Epidermal melanocyte (primary cell): ENCODE measurements around the gene FKBP7.
"Not testable (repeated sequence)": the region's sequence is repeated elsewhere in the genome, so short reads cannot be mapped to it uniquely, and the experiment has no call there.

Experiments used
- DNase-seq: peaks from one replicate; pipeline ENCODE4 v3.0.0; 2011; ENCODE audit warnings: low spot score; ENCODE audit not compliant: insufficient read length

The FKBP7 gene

DNA sequence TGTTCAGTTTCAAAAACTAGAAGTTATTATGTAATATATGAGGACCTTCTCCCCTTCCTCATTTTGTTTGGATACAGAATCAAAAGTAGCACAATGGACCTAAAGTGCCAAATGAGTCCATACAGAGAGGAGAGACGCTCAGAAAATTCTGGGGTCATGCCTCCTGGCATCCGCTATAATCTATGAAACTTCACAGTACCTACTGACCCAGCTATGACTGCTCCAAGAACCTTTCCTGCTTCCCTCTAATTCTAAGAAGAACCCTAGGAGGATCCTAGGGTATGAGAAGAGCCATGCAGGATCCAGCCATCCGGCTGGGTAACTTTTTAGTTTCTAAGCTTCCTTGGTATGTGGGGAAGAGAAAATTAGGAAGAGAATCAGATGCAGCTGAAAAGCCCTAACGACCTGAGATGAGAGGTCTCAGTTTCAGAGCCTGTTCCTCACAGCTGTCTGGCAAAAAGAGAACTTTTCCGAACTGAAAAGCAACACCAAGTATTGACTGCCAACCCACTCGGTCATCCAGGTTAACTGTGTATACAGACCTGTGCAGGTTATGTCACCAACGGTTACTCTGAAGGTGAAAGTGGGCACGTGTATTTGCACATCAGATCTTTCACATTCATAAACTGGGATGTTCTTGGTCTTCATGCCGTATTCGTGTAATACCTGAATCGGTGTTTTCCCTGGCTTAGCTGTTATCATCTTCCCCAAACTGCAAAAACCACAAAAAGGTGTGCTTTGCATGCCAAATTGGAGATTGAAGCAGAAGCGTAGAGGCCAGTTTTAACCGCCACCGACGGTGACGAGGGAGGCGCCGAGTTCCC lies 28.5 kb downstream of the FKBP7 start:
- DNase-seq, result no peak

DNA sequence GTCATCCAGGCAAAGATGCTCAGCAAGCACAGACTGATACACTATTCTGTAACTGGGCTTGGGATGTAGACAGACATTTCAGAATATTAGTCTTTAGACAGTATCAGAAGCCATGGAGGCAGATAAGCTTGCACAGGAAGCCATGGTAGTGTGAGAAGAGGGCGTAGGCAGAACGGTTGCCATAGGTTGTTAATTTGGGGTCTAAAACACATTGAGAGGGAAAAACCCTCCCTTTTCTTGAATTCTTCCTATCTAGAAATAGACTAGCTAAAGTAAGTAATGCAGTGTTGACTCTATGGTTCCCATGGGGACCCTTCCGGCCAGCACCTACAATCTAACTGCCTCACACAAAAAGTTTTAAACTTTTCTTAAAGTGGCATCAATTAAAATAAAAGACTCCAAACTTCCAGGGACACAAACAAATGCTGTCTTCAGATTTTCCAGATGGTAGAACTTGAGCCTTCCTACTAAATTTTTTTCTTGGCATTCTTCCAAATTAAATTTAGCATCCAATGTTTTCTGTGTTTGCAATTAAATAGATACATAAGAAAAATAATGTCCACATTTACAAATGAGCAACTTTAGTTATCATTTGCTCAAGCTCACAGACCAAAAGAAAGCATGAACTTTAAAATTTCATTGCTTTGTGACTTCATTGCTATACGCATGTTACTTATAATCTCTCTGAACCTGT lies 29.3 kb downstream of the FKBP7 start:
- no peak for DNase-seq

- no peak for DNase-seq
Observed at GRCh38 chr2:178441426-178441825, 37.0 kb downstream of the FKBP7 start.

- no peak for DNase-seq
Observed at GRCh38 chr2:178436662-178437061, 41.7 kb downstream of the FKBP7 start.

DNA sequence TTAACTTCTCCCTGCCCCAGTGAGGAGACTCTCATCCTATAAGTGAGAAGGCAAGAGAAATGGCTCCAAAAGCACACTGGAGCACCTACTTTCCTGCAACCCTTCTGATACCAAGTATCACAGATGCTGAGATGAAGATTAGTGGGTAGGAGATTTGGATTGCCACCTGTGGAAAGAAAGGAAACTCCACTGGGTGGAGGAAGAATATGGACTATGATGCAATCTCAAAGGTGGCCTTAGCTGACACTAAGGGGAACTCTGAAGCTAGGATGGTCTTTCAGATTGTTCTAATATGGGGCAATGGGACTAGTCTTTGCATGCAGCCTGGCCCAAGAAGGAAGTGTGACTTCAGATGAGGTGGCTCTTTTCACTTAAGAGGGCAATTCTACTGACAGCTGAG lies 49.1 kb downstream of the FKBP7 start:
- DNase-seq, result no peak

DNA sequence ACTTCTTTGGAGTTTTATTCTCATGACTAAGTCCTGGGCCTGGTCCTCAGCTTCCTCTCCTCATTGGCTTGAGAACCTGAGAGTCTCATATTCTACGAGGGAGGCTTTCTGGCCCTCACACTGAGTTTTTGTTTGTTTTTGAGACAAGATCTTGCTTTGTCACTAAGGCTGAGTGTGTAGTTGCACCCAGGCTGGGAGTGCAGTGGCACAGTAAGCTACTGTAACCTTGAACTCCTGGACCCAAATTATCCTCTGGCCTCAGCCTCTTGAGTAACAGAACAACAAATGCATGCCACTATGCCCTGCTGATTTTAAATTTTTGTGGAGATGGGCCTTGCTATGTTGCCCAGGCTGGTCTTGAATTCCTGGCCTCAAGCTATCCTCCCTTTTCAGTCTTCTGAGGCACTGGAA lies 50.0 kb downstream of the FKBP7 start:
- DNase-seq, result no peak

DNA sequence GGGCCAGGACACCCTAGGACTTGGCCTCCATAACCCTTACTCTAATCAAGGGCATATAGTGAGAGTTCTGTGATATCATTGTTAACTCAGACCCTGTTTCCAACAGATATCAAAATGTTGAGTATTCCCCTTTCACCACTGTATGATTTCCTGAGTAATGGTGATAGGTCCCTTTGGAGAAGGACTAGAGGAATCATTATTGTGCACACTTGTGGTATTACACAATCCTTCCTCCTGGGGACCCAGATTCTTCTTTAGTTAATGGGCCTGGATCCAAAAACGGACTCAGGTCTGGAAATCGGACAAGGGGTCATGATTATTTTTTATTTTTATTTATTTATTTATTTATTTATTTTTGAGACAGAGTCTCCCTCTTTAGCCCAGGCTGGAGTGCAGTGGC lies 50.9 kb downstream of the FKBP7 start:
- no peak for DNase-seq

- no peak for DNase-seq
Observed at GRCh38 chr2:178426388-178426787, 52.0 kb downstream of the FKBP7 start.

DNA sequence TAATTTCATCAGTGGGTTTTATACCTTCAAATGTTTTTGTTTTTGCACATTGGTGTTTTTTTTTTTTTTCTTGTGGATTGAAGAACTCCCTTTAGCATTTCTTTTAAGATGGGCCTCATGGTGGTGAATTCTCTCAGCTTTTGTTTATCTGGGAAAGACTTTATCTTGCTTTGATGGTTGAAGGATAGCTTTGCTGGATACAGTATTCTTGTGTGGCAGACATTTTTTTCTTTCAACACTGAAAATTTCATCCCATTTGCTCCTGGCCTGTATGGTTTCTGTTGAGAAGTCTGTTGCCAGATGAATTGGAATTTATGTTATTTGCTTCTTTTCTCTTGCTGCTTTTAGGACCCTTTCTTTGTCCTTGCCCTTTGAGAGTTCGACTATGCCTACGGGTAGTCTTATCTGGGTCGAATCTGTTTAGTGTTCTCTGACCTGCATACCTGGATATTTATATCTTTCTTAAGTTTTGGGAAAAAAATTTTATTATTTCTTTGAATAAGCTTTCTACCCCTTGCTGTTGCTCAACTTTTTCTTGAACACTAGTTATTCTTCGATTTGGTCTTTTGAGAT lies 53.1 kb downstream of the FKBP7 start:
- DNase-seq, result no peak

DNA sequence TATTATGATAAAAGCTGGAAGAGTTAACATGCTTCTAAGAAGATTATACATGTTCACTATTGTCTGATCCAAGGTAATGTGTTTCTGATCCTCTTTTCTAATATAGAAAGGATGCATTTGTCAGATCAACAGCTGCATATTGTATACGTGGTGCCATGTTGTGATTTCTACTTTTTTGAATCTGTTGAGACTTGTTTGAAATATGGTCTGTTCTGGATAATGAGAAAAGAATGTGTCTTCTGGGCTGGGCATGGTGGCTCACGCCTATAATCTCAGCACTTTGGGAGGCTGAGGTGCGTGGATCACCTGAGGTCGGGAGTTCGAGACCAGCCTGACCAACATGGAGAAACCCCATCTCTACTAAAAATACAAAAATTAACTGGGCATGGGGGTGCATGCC lies 54.7 kb downstream of the FKBP7 start:
- DNase-seq, result not testable (repeated sequence)

- no peak for DNase-seq
Observed at GRCh38 chr2:178422097-178422496, 56.3 kb downstream of the FKBP7 start.

GRCh38 chr2:178420463-178420999 lies 57.9 kb downstream of the FKBP7 start:
- no peak for DNase-seq

- DNase-seq, result no peak
Observed at GRCh38 chr2:178419123-178419522, 59.3 kb downstream of the FKBP7 start.

DNA sequence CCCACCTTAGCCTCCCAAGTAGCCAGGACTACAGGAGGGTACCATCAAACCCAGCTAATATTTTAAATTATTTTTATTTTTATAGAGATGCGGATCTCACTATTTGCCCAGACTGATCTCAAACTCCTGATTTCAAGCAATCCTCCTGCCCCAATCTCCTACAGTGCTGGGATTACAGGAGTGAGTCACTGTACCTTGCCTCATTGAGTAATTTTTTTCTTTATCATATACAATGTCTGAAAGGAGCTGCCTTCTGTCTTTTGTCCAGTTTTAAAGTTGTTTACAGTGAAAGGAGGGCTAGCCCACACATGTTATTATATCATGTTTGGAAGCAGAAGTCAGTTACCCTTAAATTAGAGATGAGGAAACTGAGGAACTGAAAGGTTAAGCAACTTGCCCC lies 60.0 kb downstream of the FKBP7 start:
- DNase-seq, result no peak

GRCh38 chr2:178417916-178418315 lies 60.5 kb downstream of the FKBP7 start:
- DNase-seq, result no peak

GRCh38 chr2:178415979-178416378 lies 62.4 kb downstream of the FKBP7 start:
- no peak for DNase-seq

GRCh38 chr2:178414266-178415247 lies 63.8 kb downstream of the FKBP7 start:
- DNase-seq, result peak; percentile 80
